ENCODE measurements around the gene KCNH5.

Gene KCNH5

GRCh38 chr14:62734831-62735230 lies 310.4 kb downstream of the KCNH5 start:
- no peak for DNase-seq

- no peak for DNase-seq
Measured at GRCh38 chr14:62722406-62722805, 322.9 kb downstream of the KCNH5 start.

GRCh38 chr14:62718629-62719028 lies 326.6 kb downstream of the KCNH5 start:
- no peak for DNase-seq

GRCh38 chr14:62711351-62712023 lies 333.8 kb downstream of the KCNH5 start:
- no peak for DNase-seq

GRCh38 chr14:62710811-62711210 lies 334.4 kb downstream of the KCNH5 start:
- DNase-seq, result no peak

GRCh38 chr14:62709773-62710172 lies 335.5 kb downstream of the KCNH5 start:
- no peak for DNase-seq

GRCh38 chr14:62706217-62706616 lies 339.0 kb downstream of the KCNH5 start:
- no peak for DNase-seq

GRCh38 chr14:62697461-62697860 lies 347.8 kb downstream of the KCNH5 start:
- DNase-seq, result no peak

- no peak for DNase-seq
Measured at GRCh38 chr14:62696929-62697328, 348.3 kb downstream of the KCNH5 start.

GRCh38 chr14:62696331-62696924 lies 348.8 kb downstream of the KCNH5 start:
- DNase-seq, result no peak

- DNase-seq, result no peak
Measured at GRCh38 chr14:62694075-62694474, 351.2 kb downstream of the KCNH5 start.

- DNase-seq, result no peak
Measured at GRCh38 chr14:62692490-62693106, 352.7 kb downstream of the KCNH5 start.

- DNase-seq, result no peak
Measured at GRCh38 chr14:62691647-62692489, 353.4 kb downstream of the KCNH5 start.

- DNase-seq, result no peak
Measured at GRCh38 chr14:62689733-62690132, 355.5 kb downstream of the KCNH5 start.

- no peak for DNase-seq
Measured at GRCh38 chr14:62687818-62688217, 357.4 kb downstream of the KCNH5 start.

- DNase-seq, result no peak
Measured at GRCh38 chr14:62684376-62684775, 360.9 kb downstream of the KCNH5 start.

GRCh38 chr14:62682208-62682607 lies 363.1 kb downstream of the KCNH5 start:
- DNase-seq, result no peak

GRCh38 chr14:62674563-62675237 lies 370.6 kb downstream of the KCNH5 start:
- DNase-seq, result no peak

- DNase-seq, result no peak
Measured at GRCh38 chr14:62673014-62673755, 372.1 kb downstream of the KCNH5 start.

GRCh38 chr14:62670526-62670925 lies 374.7 kb downstream of the KCNH5 start:
- no peak for DNase-seq

GRCh38 chr14:62667421-62667914 lies 377.8 kb downstream of the KCNH5 start:
- no peak for DNase-seq

GRCh38 chr14:62665286-62665685 lies 380.0 kb downstream of the KCNH5 start:
- no peak for DNase-seq

All from CD4-positive, alpha-beta T cell treated with Interferon alpha-2 for 1 hour (primary cell).